K562 (cell line): ENCODE data around the gene DYDC1. TPM values are rescaled to one million over a fixed set of nuclear protein-coding genes. Genes with fewer than 3 reads are reported as not detected.
A peak's percentile ranks its signal among the peaks of the same experiment; 100 is the strongest.

Experiments
- ADNP ChIP-seq: fragments of 200-800 bp; sonication (Bioruptor generic); IDR thresholded peaks from 2 replicates; pipeline ENCODE4 v1.6.1; 2016; ENCODE audit warnings: missing genetic modification characterization, missing compliant biosample characterization
- ARID3A ChIP-seq: IDR thresholded peaks from 2 replicates; pipeline ENCODE4 v1.6.1; 2012; ENCODE audit warnings: low read depth, low read length, improper control_type of control experiment, borderline replicate concordance
- C11orf30 ChIP-seq: fragments of 450-650 bp; IDR thresholded peaks from 2 replicates; pipeline ENCODE4 v1.6.1; 2016; ENCODE audit warnings: low read depth, mild to moderate bottlenecking
- CGGBP1 ChIP-seq: fragments of 250-450 bp; sonication (Bioruptor Pico); IDR thresholded peaks from 2 replicates; pipeline ENCODE4 v1.9.0; 2021; ENCODE audit warnings: mild to moderate bottlenecking
- CTCF ChIP-seq, 3 experiments: IDR thresholded peaks in 2 of 3; conservative IDR thresholded peaks in 1 of 3; 2 replicates each; pipeline ENCODE4 v1.5.1; 2011 to 2012; ENCODE audit warnings: low read length in 3 of 3, mild to moderate bottlenecking in 3 of 3, control low read depth in 2 of 3, improper control_type of control experiment in 1 of 3, inconsistent platforms in 1 of 3, low read depth in 1 of 3, mixed read lengths in 1 of 3, moderate library complexity in 1 of 3; ENCODE audit not compliant: insufficient read depth in 2 of 3
- DIDO1 ChIP-seq: fragments of 450-650 bp; IDR thresholded peaks from 2 replicates; pipeline ENCODE4 v1.6.1; 2016; ENCODE audit warnings: low read depth, missing biosample characterization, missing genetic modification characterization
- ETV1 ChIP-seq: fragments of 450-650 bp; conservative IDR thresholded peaks from 2 replicates; pipeline ENCODE4 v1.6.1; 2016; ENCODE audit warnings: missing genetic modification characterization, control low read depth, low read depth, missing compliant biosample characterization
- HBP1 ChIP-seq: fragments of 450-650 bp; formaldehyde crosslinking; IDR thresholded peaks from 2 replicates; pipeline ENCODE4 v1.4.0; 2022; ENCODE audit warnings: missing genetic modification characterization
- HNRNPLL ChIP-seq: fragments of 200-400 bp; formaldehyde crosslinking; IDR thresholded peaks from 2 replicates; pipeline ENCODE4 v1.6.1; 2017; ENCODE audit warnings: low read length, low read depth, mild to moderate bottlenecking; ENCODE audit not compliant: poor library complexity, severe bottlenecking
- KLF6 ChIP-seq: fragments of 250-450 bp; sonication (Bioruptor Pico); IDR thresholded peaks from 2 replicates; pipeline ENCODE4 v1.4.0; 2020; ENCODE audit warnings: mild to moderate bottlenecking, moderate library complexity, borderline replicate concordance
- MTA1 ChIP-seq: fragments of 450-650 bp; IDR thresholded peaks from 2 replicates; pipeline ENCODE4 v1.6.1; 2017; ENCODE audit warnings: borderline replicate concordance
- MTF1 ChIP-seq: fragments of 250-450 bp; sonication (Bioruptor Pico); IDR thresholded peaks from 2 replicates; pipeline ENCODE4 v1.9.0; 2021; ENCODE audit warnings: moderate library complexity, mild to moderate bottlenecking, inconsistent platforms, borderline replicate concordance
- POLR2B ChIP-seq: fragments of 450-650 bp; IDR thresholded peaks from 2 replicates; pipeline ENCODE4 v1.6.1; 2018; ENCODE audit warnings: low read depth; ENCODE audit not compliant: partially characterized antibody
- RBM25 ChIP-seq: fragments of 200-400 bp; formaldehyde crosslinking; IDR thresholded peaks from 2 replicates; pipeline ENCODE4 v1.6.1; 2018; ENCODE audit warnings: low read length, low read depth, moderate library complexity; ENCODE audit not compliant: severe bottlenecking
- RFX1 ChIP-seq: fragments of 450-650 bp; IDR thresholded peaks from 2 replicates; pipeline ENCODE4 v1.6.1; 2016; ENCODE audit warnings: mild to moderate bottlenecking, moderate library complexity
- RUNX1 ChIP-seq: sonication (generic); IDR thresholded peaks from 2 replicates; pipeline ENCODE4 v1.6.1; 2016; ENCODE audit warnings: antibody characterized with exemption, low read depth
- SP2 ChIP-seq: IDR thresholded peaks from 2 replicates; pipeline ENCODE4 v1.6.1; 2011; ENCODE audit warnings: mild to moderate bottlenecking, low read depth, low read length, moderate library complexity; ENCODE audit not compliant: poor library complexity, severe bottlenecking; ENCODE audit errors: extremely low read depth
- TFAM ChIP-seq: fragments of 250-450 bp; sonication (Bioruptor Pico); conservative IDR thresholded peaks from 2 replicates; pipeline ENCODE4 v1.5.0; 2021; ENCODE audit warnings: mild to moderate bottlenecking, moderate library complexity
- U2AF1 ChIP-seq: fragments of 200-400 bp; formaldehyde crosslinking; optimal IDR thresholded peaks from 2 replicates; pipeline ENCODE3; 2017; ENCODE audit warnings: mild to moderate bottlenecking, low read depth, low read length, moderate library complexity
- ZNF395 ChIP-seq: fragments of 200-800 bp; sonication (Bioruptor generic); IDR thresholded peaks from 2 replicates; pipeline ENCODE4 v1.6.1; 2017; ENCODE audit warnings: missing genetic modification characterization, missing compliant biosample characterization
- ZNF408 ChIP-seq: fragments of 250-450 bp; sonication (Bioruptor Pico); IDR thresholded peaks from 2 replicates; pipeline ENCODE4 v1.4.0; 2020; ENCODE audit warnings: low read depth, mild to moderate bottlenecking, moderate library complexity
- polyA plus RNA-seq, 8 experiments: library from polyadenylated mRNA; depleted of rRNA in 4 of 8; stranded (reverse) in 5 of 8; unstranded in 3 of 8; fragments of >200 nt; fragmentation: Nextera tagmentation in 2 of 8; fragmentation: Illumina TruSeq in 1 of 8; extraction: Ambion mirVana in 2 of 8; extraction: Trizol in 1 of 8; gene quantifications; 2 replicates each; pipeline versions ENCODE4 v1.2.1 to v1.2.3, GENCODE V29; 2011 to 2014; ENCODE audit warnings: inconsistent platforms in 1 of 8, missing spikeins in 1 of 8
- total RNA-seq, 7 experiments: library from RNA; depleted of rRNA in 6 of 7; stranded (reverse); fragments of >200 nt in 6 of 7; fragmentation: Illumina TruSeq in 2 of 7; extraction: Trizol in 2 of 7; gene quantifications; 2 replicates each; pipeline versions ENCODE4 v1.2.1 to v1.2.3, GENCODE V29; 2011 to 2021; ENCODE audit warnings: low replicate concordance in 1 of 7

The DYDC1 gene
- total and polyA plus RNA-seq, 9 of the 15 experiments (the other 6 are each of a cell fraction or from before 2014, with no cell fraction given): not detected

- peak in 2 of 3 experiments; percentile 38 to 51; a peak in 2 of 6 replicates for TF ChIP-seq CTCF (IDR thresholded peaks at IDR 0.05 in 2 of 3, conservative IDR thresholded peaks at IDR 0.05 in 1 of 3; ENCODE audit: insufficient read depth in 2 of 3, low read depth in 1 of 3, low read length in 3 of 3)
- TF ChIP-seq RFX1: no peak
- TF ChIP-seq HNRNPLL: no peak
- TF ChIP-seq CGGBP1 (CRISPR knock-in tag): no peak
- no peak for TF ChIP-seq C11orf30
- no peak for TF ChIP-seq RBM25
- TF ChIP-seq RUNX1: no peak
- no peak for TF ChIP-seq ADNP (tag)
- no peak for TF ChIP-seq SP2
- no peak for TF ChIP-seq ETV1
- TF ChIP-seq POLR2B: no peak
- TF ChIP-seq ARID3A: no peak
- TF ChIP-seq MTF1 (CRISPR knock-in tag): no peak
- TF ChIP-seq MTA1: no peak
- TF ChIP-seq HBP1: no peak
- 0 out of 2 replicates have a peak, but pooled peaks have one; percentile 17 for TF ChIP-seq ZNF395
- TF ChIP-seq ZNF408 (CRISPR knock-in tag): no peak
- TF ChIP-seq DIDO1 (tag): no peak
- TF ChIP-seq KLF6: no peak
- TF ChIP-seq TFAM (CRISPR knock-in tag): no peak
- no peak for TF ChIP-seq U2AF1
Observed at GRCh38 chr10:80289451-80290287, 66.9 kb downstream of the DYDC1 start, which contains the start of gene MAT1A (continued).
